Activated CD4-positive, CD25-positive, alpha-beta regulatory T cell (primary cell): ENCODE data around the gene ZNF483.
A peak's percentile ranks its signal among the peaks of the same experiment; 100 is the strongest.
"Not testable (repeated sequence)": the region's sequence is repeated elsewhere in the genome, so short reads cannot be mapped to it uniquely, and the experiment has no call there.

Experiments used
- DNase-seq, 4 experiments: peaks; one replicate each; lab custom pipeline; 2025; lab: John Stamatoyannopoulos, UW

The ZNF483 gene

GRCh38 chr9:111525056-111525977 lies at the start of gene ZNF483:
Gene ZNF483, plus strand, starts transcription at chr9:111525179. Its CDS starts 2,217 bp downstream, at chr9:111527396.
- peak; percentile 27 to 45 (median 40) for DNase-seq

GRCh38 chr9:111475195-111475594 lies 49.8 kb upstream of the ZNF483 start:
- DNase-seq = no peak

- DNase-seq = no peak
These were observed 47.3 kb upstream of the ZNF483 start for GRCh38 chr9:111477677-111478076.

GRCh38 chr9:111481885-111482636 lies 42.9 kb upstream of the ZNF483 start:
- DNase-seq = no peak

DNA sequence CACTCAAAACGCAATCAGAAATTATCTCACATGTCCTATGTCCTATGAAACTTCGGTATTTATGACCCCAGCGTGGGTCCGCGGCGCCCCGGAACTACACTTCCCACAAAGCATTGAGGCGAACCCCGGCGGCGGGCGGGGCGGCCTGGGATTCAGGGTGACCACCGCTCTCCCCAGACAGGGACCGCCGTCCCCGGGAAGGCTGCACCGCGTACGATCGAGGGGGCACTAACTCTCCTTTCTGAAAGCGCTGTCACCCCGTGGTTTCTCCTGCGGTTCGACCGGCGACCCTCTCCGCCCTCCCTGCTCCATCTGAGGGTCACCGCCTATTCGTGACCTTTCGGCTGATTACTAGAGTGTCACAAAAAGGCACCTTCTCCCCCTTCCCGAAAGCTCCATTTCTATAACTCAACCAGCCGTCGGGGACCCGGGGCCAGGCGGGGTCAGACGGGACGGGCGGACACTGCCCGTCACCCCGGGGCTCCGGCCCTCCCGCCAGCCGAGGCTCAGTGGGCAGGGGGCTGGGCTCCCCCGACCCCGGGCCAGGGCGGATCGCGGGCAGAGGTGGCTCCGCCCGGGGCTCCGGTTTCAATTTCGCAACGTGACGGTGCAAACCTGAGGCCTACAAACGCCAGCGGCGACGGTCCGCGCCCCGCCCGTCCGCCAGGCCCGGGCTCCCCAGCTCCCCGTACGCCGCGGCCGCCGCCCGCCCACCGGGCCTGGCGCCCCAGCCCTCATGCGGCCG lies 42.1 kb upstream of the ZNF483 start:
- DNase-seq = peak; percentile 23 to 49 (median 32)

DNA sequence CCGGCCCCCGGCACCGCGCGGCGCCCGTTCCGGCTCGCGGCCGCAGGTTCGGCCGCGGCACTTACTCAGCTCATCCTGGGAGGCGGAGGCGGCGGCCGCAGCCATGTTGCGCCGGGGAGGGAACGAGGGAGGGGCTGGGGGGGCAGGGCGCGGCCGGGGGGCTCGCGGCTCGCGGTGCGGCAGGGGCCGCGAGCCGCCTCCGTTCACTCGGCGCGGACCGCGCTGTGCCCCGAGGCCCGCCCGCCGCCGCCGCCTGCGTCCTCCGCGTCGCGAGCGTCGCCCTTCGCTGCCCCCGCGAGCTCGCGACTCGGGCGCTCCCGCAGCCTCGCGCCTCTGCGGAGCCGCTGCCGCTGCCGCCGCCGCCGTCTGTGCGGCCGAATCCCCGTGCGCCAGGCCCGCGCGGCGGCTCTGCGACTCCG lies 41.5 kb upstream of the ZNF483 start:
- DNase-seq = peak; percentile 25 to 36 (median 28)

GRCh38 chr9:111483858-111484571 lies 41.0 kb upstream of the ZNF483 start, which contains the start of gene ECPAS:
Gene ECPAS, minus strand, starts transcription at chr9:111484383. Its CDS starts 11,465 bp downstream, at chr9:111472918.
- DNase-seq = peak; percentile 35 to 55 (median 42)

DNA sequence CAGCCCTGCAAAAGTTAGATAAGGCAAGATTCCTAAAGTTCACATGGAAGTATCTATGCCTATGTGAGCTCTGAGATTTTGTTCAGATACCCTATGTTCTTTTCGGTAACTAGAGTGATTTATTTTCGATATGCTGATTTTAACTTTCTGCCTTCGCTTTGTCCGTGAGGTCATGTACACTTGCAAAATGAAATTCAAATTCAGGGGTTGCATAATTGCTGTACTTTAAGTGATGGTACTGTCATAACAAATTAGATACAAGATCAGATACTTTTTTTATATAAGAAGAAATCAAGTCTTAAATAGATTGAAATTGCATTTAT lies 40.4 kb upstream of the ZNF483 start:
- DNase-seq = no peak

DNA sequence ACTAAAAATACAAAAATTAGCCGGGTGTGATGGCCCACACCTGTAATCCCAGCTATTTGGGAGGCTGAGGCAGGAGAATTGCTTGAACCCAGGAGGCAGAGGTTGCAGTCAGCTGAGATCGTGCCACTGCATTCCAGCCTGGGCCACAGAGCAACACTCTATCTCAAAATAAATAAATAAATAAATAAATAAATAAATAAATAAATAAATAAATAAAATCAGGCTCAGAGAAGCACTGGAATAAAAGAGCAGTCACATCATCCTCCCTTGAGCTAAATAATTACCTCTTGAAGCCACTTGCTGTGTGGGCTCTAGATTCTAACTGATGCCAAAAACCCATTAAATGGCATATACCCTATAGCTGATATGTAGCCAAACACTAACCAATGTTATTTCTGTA lies 27.8 kb upstream of the ZNF483 start:
- not testable (repeated sequence) for DNase-seq

GRCh38 chr9:111501005-111501562 lies 23.9 kb upstream of the ZNF483 start:
- no peak for DNase-seq

GRCh38 chr9:111501648-111502047 lies 23.3 kb upstream of the ZNF483 start:
- DNase-seq = no peak

GRCh38 chr9:111502506-111502905 lies 22.5 kb upstream of the ZNF483 start:
- no peak for DNase-seq

DNA sequence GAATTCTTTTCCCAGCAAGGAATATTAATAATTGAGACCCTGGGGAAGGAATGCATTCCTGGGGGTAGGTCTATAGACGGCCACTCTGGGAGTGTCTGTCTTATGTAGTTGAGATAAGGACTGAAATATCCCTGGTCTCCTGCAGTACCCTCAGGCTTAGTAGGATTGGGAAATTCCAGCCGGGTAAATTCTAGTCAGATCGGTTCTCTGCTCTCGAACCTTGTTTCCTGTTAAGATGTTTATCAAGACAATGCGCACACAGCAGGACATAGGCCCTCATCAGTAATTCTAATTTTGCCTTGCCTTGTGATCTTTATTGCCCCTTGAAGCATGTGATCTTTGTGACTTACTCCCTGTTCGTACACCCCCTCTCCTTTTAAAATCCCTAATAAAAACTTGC lies 13.4 kb upstream of the ZNF483 start:
- not testable (repeated sequence) for DNase-seq

DNA sequence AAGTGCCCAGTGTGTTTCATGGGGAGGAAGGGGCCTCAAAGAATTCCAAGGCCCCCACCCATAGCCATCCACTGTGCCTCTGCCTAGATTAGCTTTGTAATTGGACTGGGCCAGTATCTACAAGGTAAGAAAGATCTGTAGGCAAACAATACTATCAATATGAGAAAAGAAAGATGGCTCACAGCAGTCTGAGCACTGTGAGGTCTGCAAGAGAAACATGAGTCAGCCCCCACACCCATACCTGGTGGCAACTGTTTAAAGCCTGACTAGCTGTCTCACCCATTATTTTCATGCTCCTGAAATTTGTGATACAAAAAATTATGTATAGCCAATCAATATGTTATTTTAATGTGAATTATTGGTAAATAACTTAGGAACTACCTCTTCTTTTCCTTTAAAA lies 10.0 kb upstream of the ZNF483 start:
- no peak for DNase-seq

DNA sequence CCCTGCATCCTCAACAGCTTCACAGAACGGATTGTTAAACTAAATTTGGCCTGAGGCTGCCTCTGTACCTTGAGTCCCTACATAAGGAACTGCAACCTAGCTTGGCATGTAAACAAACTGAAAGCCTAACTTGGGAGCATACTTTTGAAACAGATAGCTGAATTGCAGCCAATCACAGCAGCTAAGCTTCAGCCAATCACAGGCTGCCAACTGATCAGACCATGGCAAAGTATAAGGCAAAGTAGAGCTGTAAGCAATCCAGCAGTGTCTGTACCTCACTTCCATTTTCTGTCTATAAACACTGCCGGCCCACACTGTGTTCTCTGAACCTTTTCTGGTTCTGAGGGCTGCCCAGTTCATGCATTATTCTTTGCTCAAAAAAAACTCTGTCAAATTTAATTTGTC lies 8.9 kb upstream of the ZNF483 start:
- DNase-seq = no peak

- no peak for DNase-seq
These were observed 286 bp upstream of the ZNF483 start for GRCh38 chr9:111524731-111525055.

DNA sequence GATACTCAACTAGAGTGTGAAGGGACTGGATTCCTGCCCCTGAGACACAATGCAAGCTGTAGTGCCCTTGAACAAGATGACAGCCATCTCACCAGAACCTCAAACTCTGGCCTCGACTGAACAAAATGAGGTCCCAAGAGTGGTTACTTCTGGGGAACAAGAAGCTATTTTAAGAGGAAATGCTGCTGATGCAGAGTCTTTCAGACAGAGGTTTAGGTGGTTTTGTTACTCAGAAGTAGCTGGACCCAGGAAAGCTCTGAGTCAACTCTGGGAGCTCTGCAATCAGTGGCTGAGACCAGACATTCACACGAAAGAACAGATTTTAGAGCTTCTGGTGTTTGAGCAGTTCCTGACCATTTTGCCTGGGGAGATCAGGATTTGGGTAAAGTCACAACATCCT lies 2.4 kb downstream of the ZNF483 start:
- DNase-seq = no peak

- DNase-seq = no peak
These were observed 4.8 kb downstream of the ZNF483 start for GRCh38 chr9:111529787-111530186.

GRCh38 chr9:111531716-111532115 lies 6.7 kb downstream of the ZNF483 start:
- DNase-seq = no peak

DNA sequence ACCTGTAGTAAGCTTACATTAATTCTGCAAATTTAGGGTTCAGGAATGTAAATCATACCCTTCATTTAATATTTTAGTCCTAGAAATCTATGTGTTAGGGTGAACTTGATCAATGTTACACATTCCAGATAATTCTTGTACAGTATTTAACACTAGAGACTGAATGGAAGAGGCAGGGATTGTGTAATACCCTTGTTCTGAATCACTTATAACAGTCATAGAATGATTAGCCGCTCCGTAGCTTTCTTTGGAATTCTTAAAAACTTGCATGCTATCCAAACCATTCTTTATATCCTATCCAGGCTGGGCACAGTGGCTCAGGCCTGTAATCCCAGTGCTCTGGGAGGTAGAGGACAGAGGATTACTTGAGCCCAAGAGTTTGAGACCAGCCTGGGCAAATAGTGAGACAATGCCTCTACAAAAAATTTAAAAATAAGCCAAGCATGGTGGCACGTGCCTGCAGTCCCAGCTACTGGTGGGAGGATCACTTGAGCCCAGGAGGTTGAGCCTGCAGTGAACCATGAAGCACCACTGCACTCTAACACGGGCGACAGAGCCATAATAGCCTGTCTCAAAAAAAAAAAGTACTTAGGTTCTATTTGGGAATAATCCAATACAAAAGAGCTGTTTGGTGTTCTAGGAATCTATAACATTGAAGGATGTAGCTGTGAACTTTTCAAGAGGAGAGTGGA lies 8.3 kb downstream of the ZNF483 start:
- DNase-seq = no peak
